Embryonic facial prominence (tissue), 1 donor: Measurements from ENCODE around the gene RAB44.
"Not testable (repeated sequence)": the region's sequence is repeated elsewhere in the genome, so short reads cannot be mapped to it uniquely, and the experiment has no call there.

Experiments used
- DNase-seq: peaks from one replicate; pipeline ENCODE4 v3.0.0-alpha.2; 2016; ENCODE audit errors: extremely low spot score

RAB44 gene

DNA sequence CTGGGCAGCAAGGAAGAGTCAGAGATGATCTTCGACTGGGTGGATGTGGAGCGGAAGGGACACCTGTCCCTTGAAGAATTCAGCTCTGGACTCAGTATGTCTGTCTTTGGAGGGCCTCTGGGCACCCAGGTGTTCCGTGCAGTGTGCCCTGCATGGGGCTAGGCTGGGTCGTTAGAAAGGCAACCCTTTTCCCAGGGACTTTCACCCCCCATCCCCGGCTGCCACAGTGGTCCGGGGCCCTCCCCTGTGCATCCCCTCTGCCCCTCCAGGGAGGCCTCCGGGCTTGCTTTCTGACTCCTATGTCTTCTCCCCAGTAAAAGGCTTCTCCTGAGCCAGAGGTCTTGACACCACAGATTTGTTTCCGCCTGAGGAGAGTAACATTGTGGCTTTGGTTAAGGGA is 16.2 kb downstream of the RAB44 start:
- DNase-seq: no peak

DNA sequence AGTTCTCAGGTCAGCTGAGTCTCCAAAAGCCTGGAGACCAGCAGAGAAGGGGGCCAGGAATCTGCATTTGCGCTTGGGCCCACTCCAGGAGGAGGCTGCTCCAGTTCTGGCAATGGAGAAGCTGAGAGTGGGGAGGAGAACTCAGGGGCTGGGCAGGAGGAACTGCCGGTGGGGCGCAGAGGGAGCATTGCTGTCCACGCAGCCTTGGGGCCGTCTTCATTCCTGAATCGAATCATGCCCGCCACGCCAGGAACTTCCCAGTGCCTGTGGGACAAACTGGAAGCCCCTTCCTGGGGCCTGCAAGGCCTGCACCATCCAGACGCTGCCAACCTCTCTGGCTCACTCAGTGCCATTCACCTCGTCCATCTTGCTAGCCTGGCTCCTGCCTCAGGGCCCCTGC is 16.9 kb downstream of the RAB44 start:
- no peak for DNase-seq

DNA sequence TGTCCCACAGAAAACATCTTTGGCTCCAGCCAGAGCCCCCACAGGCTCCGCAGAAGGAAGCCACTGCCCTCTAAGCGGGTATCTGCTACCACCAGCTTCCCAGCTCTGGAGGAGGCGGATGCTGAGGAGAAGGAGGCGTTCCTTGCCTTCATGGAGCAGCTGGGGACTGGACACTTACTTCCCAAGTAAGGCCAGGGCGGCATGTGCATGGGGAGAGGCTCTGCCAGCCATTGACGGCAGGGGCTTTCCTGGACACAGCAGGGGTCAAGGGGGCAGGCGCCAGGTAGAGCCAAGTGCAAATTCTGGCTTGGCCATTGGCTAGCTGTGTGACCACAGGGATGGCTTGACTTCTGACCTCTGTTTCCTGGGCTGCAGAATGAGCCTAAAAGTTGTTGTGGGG is 17.8 kb downstream of the RAB44 start:
- DNase-seq: no peak

DNA sequence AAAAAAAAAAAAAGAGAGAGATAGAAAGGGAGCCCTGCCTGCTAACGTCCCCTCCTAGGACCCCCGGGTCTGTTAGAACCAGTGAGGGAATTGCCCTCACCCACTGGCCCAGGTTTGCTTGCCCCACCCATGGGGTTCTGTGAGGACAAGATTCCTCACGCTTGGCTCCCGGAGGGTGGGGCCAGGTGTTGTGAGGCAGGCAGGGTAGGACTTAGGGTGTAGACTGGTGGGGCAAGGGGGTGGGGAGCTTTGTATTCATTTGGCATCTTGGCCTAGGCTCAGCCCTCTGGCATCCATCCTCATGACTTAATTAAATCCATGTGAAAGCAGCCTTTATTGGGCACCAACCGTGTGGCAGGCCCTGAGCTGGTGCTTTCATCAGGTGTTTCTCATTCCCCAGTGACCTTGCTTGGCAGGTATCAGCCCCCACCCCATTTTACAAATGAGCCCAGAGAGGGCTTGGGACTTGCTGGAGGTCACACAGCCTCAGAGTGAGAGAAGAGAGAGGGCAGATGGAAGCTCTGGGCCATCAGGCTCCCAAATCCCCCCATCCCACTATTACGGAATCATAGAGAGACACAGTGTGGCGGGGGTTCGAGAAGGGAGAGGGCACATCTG is 19.0 kb downstream of the RAB44 start:
- no peak for DNase-seq

DNA sequence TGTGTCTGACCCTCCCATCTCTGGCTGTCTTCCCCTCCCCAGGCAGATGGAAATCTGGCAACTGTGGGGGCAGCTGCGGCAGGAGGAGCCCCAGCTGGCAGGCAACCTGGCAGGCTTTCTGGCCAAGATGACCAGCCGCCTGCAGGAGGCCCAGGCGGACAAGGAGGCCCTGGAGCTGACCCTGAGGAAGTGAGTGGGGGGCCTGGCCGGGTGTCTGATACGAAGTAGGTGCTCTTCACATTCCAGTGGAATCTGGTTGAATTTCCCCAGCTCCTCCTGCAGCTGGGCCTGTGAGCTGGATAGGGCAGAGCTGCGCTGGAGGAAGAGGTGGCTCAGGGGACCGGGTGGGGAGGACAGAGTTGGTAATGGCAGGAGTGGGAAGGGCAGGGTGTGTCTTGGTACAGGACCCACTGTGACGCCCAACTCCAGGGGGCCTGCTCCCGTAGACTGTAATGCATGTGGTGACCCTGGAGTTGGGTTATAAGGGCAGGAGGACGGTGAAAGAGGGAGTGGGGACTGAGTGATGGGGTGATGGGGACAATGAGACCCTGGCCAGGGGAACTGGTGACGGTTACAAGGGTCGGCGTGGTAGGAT is 19.7 kb downstream of the RAB44 start:
- no peak for DNase-seq

DNA sequence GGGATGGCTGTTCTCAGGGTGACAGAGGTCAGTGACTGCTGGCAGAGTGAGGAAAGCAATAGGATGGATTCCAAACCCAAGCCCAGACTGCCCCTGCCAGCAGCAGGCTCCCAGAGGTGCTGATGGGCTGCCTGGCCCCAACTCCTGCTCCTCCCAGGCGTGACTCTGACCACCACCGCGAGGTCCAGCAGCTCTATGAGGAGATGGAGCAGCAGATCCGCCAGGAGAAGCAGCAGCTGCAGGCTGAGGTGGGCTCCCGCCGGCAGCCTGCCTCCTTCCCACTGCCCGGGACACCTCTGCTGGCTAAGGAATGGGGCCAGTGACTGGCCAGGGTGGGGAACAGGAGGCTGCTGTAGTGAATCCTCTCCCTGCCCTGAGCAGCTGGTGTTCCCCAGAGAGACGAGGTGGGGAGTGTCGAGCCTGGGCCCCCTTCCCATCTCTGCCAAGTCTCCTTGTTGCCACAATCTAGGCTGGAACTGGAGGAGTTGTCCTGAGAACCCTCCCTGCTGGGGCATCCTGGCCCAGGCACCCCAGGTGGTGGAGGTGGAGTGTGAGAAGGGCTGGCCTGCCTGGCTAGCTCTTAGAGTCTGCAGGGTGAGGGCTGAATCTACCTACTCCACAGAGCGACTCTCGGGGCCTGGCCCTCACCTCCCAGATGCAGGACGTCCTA is 20.4 kb downstream of the RAB44 start:
- DNase-seq: no peak

DNA sequence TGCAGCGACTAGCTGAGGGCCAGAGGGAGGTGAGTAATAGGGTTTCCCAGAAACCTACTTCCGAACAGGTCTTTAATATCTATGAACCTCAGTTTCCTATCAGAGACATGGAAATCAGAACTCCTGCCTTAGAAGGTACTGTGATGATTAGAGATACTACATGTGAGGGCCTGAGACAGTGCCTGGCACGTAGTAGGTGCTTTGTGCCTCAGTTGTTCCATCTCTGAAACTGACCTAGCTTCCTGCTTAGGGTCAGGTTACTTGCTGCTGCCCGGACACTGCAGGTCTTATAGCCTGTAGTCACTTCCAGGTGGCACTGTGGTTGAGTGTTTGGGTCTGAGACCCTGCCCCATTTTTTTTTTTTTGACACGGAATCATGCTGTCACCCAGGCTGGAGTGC is 20.9 kb downstream of the RAB44 start:
- DNase-seq: no peak

DNA sequence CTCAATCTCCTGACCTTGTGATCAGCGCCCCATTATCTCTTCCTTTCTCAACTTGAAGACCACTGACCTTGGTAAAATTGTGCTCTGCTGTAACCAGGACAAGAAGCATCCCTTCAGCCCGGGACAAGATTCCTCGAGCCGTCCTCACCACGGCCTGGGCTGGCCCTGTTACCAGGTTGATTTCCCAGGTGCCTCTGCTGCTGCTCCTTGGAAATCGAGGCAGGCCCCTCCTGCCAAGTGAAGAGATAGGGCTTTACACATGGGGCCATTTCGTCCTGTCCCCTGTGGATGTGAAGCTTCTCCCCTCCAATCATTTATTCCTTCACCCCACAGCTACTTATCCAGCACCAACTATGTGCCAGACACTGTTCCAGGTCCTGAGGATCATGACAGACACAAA is 21.5 kb downstream of the RAB44 start:
- no peak for DNase-seq

DNA sequence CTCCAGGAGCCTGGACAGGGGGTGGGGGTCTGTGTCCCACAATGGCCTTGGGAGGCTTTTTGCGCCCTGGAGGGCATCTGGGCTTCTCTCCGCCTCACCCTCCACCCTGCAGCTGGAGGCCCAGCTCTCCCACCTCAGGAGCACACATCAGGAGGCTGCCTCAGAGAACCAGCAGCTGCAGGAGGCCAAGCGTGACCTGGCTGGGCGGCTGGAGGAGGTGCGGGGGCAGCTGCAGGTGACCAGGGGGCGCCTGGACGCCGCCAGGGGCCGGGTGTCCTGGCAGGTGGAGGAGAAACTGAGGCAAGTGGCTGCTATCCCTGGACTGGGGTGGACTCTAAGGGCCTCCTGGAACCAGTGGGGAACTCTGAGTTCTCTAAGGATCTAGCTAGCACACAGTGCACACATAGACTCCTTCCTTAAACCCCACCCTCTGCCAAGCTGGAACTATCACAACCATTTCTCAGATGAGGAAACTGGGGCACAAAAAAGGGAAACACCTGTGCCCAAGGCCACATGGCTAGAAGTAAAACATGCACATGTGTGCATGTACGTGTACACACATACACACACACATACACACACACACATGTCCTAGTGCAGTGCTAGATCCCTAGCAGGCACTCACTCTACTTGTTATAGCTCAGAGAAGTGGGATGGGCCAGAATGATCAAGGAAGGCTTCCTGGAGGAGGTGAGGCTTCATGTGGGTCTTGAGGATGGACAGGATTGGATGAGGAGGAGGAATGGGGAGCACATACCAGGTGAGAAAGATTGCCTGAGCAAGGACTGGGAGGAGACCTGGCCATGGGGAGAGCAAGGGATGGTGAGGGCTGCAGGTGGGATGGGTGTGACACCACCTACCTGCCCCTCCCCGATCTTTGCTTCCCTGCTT is 22.9 kb downstream of the RAB44 start:
- no peak for DNase-seq

DNA sequence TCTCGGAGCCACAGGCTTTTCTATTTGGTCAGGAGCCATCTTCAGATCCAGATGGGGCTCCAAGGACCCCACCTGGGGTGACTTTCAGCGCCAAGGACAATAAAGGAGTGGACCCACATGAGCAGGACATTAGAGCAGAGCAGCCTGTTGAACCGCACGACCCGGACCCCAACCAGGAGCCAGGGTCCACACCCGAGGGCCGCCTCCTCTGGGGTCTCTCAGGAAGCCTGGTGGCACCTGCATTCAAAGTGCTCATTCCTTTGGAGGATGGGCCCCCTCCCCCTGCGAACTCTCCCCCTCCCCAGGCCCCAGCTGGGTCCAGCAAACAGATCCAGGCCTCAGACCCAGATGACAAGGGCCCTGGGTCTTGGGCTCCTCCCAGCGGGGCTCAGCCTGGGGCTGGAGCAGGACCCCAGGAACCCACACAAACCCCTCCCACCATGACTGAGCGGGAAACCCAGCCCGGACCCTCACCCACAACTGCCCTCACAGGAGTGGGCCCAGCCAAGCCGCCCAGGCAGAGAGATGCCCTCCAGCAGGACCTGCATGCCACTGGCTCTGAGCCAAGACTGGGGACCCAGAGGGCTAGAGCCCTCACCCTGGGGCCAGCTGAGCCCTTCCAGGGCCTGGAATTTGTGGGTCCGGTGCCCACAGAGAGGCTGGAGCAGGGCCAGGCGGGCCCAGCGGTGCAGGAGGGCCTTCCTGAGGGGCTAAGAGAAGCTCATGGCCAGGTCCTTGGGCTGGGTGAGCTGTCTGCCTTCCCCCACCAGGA is 23.9 kb downstream of the RAB44 start:
- no peak for DNase-seq

DNA sequence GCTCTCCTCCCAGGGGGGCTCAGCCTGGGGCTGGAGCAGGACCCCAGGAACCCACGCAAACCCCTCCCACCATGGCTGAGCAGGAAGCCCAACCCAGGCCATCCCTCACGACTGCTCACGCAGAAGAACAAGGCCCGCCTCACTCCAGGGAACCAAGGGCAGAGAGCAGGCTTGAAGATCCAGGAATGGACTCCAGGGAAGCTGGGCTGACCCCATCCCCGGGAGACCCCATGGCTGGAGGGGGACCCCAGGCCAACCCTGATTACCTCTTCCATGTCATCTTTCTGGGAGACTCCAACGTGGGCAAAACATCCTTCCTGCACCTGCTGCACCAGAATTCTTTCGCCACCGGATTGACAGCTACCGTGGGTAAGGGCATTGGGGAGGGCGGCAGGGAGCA is 24.7 kb downstream of the RAB44 start:
- DNase-seq: no peak

DNA sequence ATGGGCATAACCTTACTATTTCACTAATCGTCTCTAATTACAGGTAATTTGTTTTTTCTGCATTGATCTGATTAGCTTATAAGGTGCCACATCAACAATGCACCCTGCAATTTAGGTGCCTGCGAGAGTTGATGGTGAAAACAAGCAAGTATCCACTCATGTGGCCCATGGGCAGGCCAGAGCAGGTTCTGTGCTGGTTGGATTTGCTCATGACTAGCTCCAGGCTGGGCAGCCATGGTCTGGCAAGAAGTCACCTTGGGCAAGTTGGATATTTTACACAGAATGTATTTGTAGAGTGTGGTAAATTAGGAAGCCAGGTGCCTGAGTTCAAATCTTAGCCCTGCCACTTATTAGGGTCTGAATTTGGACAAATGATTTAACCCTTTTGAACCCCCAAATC is 25.3 kb downstream of the RAB44 start:
- DNase-seq: no peak

DNA sequence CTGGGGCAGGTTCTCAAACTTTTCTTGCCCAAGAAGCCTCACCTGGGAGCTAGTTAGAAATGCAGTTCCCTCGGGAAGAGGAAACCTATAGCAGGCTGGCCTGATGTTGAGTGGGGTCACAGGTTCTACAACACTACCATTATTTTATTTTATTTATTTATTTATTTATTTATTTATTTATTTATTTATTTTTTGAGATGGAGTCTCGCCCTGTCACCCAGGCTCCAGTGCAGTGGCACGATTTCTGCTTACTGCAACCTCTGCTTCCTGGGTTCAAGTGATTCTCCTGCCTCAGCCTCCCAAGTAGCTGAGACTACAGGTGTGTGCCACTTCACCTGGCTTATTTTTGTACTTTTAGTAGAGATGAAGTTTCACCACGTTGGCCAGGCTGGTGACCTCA is 26.4 kb downstream of the RAB44 start:
- DNase-seq: not testable (repeated sequence)

DNA sequence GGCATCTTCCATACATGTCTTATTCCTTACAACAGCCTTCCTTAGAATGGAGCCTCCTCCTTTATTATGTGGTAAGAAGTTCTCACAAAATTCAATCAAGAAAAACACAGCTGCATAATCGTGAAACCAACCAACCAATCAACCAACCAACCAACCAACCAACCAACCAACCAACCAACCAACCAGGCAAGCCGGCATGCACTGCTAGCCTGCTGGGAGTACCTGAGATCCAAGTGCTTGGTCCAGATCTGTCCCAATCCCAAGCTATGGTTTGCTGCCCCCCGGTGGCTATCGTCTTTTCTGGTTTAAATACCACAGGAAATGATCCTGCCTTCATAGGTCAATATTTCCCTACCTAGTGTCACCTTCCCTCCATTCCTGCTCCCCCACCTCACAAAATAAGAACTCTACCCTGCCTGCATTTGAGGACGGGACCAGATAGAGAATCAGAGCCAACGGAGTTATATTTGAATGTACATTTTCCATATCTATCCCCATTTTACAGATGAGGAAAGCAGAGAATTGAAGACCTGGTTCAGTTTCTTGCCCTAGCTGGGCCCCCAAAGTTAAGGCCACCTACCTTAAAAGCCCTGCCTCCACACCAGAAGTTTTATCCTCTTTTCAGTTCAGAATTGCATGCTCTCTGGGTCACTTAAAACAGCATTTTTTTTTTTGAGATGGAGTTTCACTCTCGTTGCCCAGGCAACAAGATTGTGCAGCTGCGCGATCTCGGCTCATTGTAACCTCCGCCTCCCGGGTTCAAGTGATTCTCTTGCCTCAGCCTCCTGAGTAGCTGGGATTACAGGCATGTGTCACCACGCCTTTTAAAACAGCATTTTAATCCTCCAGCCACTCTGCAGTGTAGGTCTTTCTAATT is 27.1 kb downstream of the RAB44 start:
- no peak for DNase-seq

DNA sequence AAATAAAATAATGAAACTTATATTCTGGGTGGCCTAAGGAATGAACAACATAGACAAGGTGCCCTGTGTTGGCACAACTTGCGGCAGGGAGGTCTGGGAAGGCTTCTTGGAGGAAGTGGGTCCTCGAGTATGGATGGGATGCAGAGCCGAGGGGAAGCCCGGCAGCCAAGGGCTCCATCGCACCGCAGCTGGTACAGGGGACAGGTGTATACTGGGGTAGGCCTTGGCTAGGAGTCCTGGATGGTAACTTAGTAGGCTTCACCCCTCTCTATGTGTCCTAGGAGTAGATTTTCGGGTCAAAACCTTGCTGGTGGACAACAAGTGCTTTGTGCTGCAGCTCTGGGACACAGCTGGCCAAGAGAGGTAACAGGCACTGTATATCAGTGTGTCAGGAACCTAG is 28.0 kb downstream of the RAB44 start:
- no peak for DNase-seq

DNA sequence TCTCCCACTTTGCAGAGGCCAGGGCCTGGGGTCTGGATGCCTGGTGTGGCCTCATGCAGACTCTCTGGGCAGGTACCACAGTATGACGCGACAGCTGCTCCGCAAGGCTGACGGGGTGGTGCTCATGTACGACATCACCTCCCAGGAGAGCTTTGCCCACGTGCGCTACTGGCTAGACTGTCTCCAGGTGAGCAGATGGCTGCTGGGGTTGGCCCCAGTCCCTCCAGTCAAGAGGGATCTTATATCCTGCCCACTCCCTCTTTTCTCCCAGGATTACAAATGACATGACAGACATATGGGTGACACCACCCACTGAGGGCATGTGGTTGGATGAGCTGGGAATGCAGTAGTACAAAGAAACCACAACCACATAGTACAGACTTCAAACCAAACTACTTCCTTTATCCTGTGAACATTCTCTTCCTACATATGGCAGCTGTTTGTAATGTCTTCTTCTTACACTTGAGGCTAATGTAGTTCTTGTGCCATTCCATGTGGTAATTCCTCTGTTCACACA is 29.9 kb downstream of the RAB44 start:
- DNase-seq: no peak

DNA sequence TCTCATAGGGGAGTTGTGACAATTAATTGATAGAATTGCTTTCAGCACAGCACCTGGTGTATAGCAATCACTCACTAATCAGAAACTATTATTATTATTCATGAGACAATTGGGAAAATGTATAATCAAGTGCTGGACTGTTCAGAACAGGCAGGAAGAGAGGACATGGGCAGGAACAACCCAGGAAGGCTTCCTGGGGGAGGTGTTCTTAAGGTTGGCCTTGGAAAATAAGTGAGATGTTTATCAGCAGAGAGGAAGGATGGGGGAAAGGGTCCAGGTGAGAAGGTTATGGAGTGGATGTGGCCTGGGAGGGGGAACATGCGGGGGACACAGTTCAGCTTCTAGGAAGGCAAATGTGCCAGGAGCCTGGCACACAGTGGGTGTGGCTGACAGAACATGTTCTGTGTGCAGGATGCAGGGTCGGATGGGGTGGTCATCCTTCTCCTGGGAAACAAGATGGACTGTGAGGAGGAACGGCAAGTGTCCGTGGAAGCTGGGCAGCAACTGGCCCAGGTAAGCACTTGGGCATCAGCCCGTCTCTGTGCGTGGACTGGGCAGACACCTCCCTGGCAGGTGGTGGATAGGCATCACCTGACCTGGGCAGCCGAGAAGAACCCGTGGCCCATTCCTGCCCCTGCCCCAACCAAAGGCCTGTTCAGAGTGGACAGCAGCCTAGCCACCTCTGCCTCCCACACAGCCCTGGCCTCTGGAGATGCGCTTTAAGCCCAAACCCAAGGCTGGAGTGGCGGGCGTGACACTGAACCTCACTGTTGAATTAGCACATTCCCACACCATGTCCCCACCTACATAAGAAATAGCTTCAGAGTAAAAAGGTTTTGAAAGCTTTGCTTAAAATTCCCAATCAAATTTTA is 30.9 kb downstream of the RAB44 start:
- DNase-seq: no peak

DNA sequence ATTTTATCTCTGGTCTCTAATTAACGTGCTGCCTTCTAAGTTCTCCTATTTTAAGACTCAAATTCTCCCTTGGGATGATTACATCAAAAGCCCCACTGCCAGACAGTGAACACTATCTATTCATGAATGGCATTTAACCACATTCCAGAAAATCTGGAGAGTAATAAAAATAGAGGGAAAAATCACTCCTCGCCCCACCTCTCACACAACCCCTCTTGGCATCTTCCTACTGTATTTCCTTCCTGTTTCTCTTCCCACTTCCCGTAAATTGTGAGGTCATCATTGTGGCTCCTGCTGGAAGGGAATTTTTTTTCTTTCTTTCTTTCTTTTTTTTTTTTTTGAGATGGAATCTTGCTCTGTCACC is 31.5 kb downstream of the RAB44 start:
- DNase-seq: no peak
